Trophoblast cell (in vitro differentiated cells and primary cell): ENCODE data around the gene LRIF1.

ENCODE experiments used
- DNase-seq, 2 donors: peaks; one replicate each; pipeline ENCODE4 v3.0.0-alpha.2; 2016
- H2AFZ ChIP-seq: 2 replicates; pipeline ENCODE4 v1.6.1; 2013; ENCODE audit warnings: low read length, moderate library complexity, mild to moderate bottlenecking; ENCODE audit not compliant: insufficient read depth, poor library complexity
- H2AK5ac ChIP-seq: 2 replicates; pipeline ENCODE4 v1.6.1; 2013; ENCODE audit warnings: mild to moderate bottlenecking, low read length
- H2BK120ac ChIP-seq: 2 replicates; pipeline ENCODE4 v1.6.1; 2013; ENCODE audit warnings: low read length, mild to moderate bottlenecking, moderate library complexity; ENCODE audit not compliant: insufficient read depth, poor library complexity
- H2BK12ac ChIP-seq: 2 replicates; pipeline ENCODE4 v1.6.1; 2013; ENCODE audit warnings: mild to moderate bottlenecking, low read length, moderate library complexity
- H2BK5ac ChIP-seq: 2 replicates; pipeline ENCODE4 v1.6.1; 2013; ENCODE audit warnings: low read length, low read depth, moderate library complexity, mild to moderate bottlenecking; ENCODE audit not compliant: poor library complexity
- H3K14ac ChIP-seq: 2 replicates; pipeline ENCODE4 v1.6.1; 2013; ENCODE audit warnings: mild to moderate bottlenecking, low read length
- H3K18ac ChIP-seq: 2 replicates; pipeline ENCODE4 v1.6.1; 2013; ENCODE audit warnings: mild to moderate bottlenecking, low read length
- H3K23ac ChIP-seq: 2 replicates; pipeline ENCODE4 v1.6.1; 2013; ENCODE audit warnings: low read length
- H3K27ac ChIP-seq: 2 replicates; pipeline ENCODE4 v1.5.1; 2013; ENCODE audit warnings: low read depth, mild to moderate bottlenecking, inconsistent platforms, low read length, moderate library complexity
- H3K27me3 ChIP-seq: 2 replicates; pipeline ENCODE4 v1.6.1; 2013; ENCODE audit warnings: inconsistent platforms, mild to moderate bottlenecking, low read length, moderate library complexity; ENCODE audit not compliant: insufficient read depth
- H3K36me3 ChIP-seq, 2 experiments: 1 replicate in 1 of 2; 2 replicates in 1 of 2; pipeline ENCODE4 v1.6.1; 2013; ENCODE audit warnings: low read length in 2 of 2, mild to moderate bottlenecking in 2 of 2, moderate library complexity in 1 of 2; ENCODE audit not compliant: insufficient read depth in 2 of 2, control insufficient read depth in 1 of 2
- H3K4ac ChIP-seq: 2 replicates; pipeline ENCODE4 v1.6.1; 2013; ENCODE audit warnings: low read depth, mild to moderate bottlenecking, low read length, moderate library complexity
- H3K4me1 ChIP-seq, 2 experiments: 1 replicate in 1 of 2; 2 replicates in 1 of 2; pipeline ENCODE4 v1.6.1; 2013; ENCODE audit warnings: low read length in 2 of 2, mild to moderate bottlenecking in 2 of 2, moderate library complexity in 1 of 2; ENCODE audit not compliant: insufficient read depth in 2 of 2, control insufficient read depth in 1 of 2
- H3K4me2 ChIP-seq: 2 replicates; pipeline ENCODE4 v1.6.1; 2013; ENCODE audit warnings: inconsistent platforms, mild to moderate bottlenecking, low read length, moderate library complexity
- H3K4me3 ChIP-seq: 2 replicates; pipeline ENCODE4 v1.5.1; 2013; ENCODE audit warnings: mild to moderate bottlenecking, low read depth, low read length, inconsistent platforms
- H3K79me1 ChIP-seq: one replicate; pipeline ENCODE4 v1.6.1; 2013; ENCODE audit warnings: low read length
- H3K79me2 ChIP-seq: 2 replicates; pipeline ENCODE4 v1.6.1; 2013; ENCODE audit warnings: low read length, mild to moderate bottlenecking; ENCODE audit not compliant: control insufficient read depth, insufficient read depth, poor library complexity
- H3K9ac ChIP-seq: 2 replicates; pipeline ENCODE4 v1.6.1; 2013; ENCODE audit warnings: mild to moderate bottlenecking, low read length
- H3K9me3 ChIP-seq: 2 replicates; pipeline ENCODE4 v1.6.1; 2013; ENCODE audit warnings: low read depth, mild to moderate bottlenecking, control low read depth, inconsistent platforms, low read length; ENCODE audit not compliant: insufficient read depth
- H4K12ac ChIP-seq: 2 replicates; pipeline ENCODE4 v1.6.1; 2013; ENCODE audit warnings: low read depth, mild to moderate bottlenecking, low read length, moderate library complexity
- H4K8ac ChIP-seq: 2 replicates; pipeline ENCODE4 v1.6.1; 2013; ENCODE audit warnings: low read depth, mild to moderate bottlenecking, low read length, moderate library complexity
- H4K91ac ChIP-seq: one replicate; pipeline ENCODE4 v1.6.1; 2013; ENCODE audit warnings: low read depth, mild to moderate bottlenecking, low read length, moderate library complexity
- WGBS: extraction: QIAGEN DNeasy Blood & Tissue Kit; methylation state at CpG from one replicate; pipeline ENCODE4 v1.1.7; 2013; ENCODE audit warnings: missing lambda C conversion rate; ENCODE audit not compliant: insufficient read length, insufficient coverage; ENCODE audit errors: extremely low coverage; 5-methylcytosine and 5-hydroxymethylcytosine counted together

The LRIF1 gene

DNA sequence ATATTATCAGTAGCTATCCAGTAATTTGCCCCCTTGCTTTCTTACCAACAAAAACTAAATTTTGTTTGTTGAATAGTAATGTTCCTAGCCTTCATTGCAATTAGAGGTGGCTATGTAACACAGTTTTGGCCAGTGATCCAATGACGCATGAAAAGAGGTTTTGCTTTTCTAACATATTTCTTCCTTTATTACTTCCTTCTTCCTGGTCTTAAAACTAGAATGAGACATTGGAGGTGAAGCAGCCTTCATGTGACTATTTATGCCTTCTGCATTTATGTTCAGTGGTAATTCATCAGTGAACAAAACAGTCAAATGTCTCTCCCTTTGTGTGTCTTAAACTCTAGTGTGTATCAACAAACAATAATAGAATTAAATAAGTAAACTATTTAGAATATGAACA, 35.5 kb downstream of the LRIF1 start:
- Histone ChIP-seq H3K4me2 (no peak overlapping the region), H2AK5ac (no peak overlapping the region), H2BK5ac (no peak overlapping the region), H2BK12ac (no peak overlapping the region), H2BK120ac (no peak overlapping the region), H3K14ac (no peak overlapping the region), H3K18ac (no peak overlapping the region), H3K79me1 (peaks cover 1% of the 10 kb centered on the region), H3K36me3 (no peaks in the 10 kb centered on the region), H4K8ac (no peak overlapping the region), H3K4me1 (no peaks in the 10 kb centered on the region), H3K4me3 (no peak overlapping the region), H2AFZ (no peak overlapping the region), H3K27me3 (no peaks in the 10 kb centered on the region), H4K91ac (no peak overlapping the region), H3K4ac (no peak overlapping the region), H3K9me3 (peaks cover 2% of the 10 kb centered on the region), H3K27ac (no peak overlapping the region), H3K9ac (no peak overlapping the region), H4K12ac (no peak overlapping the region), H3K23ac (no peak overlapping the region), H3K79me2 (no peaks in the 10 kb centered on the region)
- WGBS = no CpG with 5 or more reads among the region's 1 CpG
- DNase-seq = no peak

DNA sequence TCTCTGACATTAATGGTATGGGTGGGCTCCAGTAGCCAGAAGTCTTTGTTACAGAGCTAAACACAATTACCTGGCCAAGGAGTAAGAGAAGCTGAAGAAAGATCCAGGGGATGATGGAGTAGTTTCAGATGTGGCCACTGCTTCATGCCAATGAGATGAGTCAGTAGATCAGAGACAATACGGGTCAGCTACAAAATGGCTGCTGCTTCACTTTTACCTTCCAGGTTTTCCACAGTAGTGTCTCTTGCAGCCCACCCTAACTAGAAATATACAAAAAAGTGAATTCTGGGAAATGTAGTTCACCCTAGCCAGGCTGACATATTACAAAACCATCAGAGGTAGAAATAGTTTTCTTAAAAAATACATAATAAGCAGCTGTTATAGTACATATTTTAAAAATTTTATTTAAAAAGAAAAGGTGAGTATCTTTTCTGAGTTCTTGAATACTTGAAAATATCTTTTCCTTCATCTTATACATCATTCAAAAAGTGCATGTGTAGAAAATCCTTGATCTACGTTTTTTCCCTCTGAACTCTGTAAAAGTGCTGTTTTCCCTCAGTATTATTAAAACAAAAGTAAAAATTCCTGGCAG, 36.1 kb downstream of the LRIF1 start:
- H3K4me3 ChIP-seq = no peak overlapping the region
- no peak overlapping the region for H4K8ac ChIP-seq
- H2BK120ac ChIP-seq = no peak overlapping the region
- H2BK5ac ChIP-seq = no peak overlapping the region
- DNase-seq = peak; percentile 38 to 81
- no peak overlapping the region for H3K27ac ChIP-seq
- H3K23ac ChIP-seq = no peak overlapping the region
- no peaks in the 10 kb centered on the region for H3K36me3 ChIP-seq
- H3K79me2 ChIP-seq = no peaks in the 10 kb centered on the region
- no peak overlapping the region for H3K18ac ChIP-seq
- H4K12ac ChIP-seq = no peak overlapping the region
- no CpG with 5 or more reads among the region's 2 CpGs for WGBS
- peaks cover 2% of the 10 kb centered on the region for H3K9me3 ChIP-seq
- H3K9ac ChIP-seq = no peak overlapping the region
- no peak overlapping the region for H3K4ac ChIP-seq
- H2BK12ac ChIP-seq = no peak overlapping the region
- peaks cover 1% of the 10 kb centered on the region for H3K79me1 ChIP-seq
- H3K4me2 ChIP-seq = no peak overlapping the region
- H3K14ac ChIP-seq = no peak overlapping the region
- no peak overlapping the region for H4K91ac ChIP-seq
- no peaks in the 10 kb centered on the region for H3K27me3 ChIP-seq
- H3K4me1 ChIP-seq = no peaks in the 10 kb centered on the region
- H2AFZ ChIP-seq = no peak overlapping the region
- no peak overlapping the region for H2AK5ac ChIP-seq

DNA sequence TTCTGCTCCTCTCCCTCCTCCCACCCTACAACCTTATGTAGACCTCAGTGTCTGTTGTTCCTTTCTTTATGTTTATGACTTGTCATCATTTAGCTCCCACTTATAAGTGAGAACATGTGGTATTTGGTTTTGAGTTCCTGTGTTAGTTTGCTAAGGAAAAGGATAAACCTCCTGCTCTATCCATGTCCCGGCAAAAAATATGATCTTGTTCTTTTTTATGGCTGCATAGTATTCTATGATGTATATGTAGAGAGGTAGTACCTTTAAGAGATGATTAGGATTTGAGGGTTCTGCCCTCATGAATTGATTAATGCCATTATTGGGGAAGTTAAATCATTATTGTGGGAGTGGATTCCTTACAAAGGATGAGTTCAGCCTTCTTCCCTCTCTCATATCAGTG, 41.8 kb downstream of the LRIF1 start:
- Histone ChIP-seq H2BK5ac (no peak overlapping the region), H3K4me2 (no peak overlapping the region), H3K27me3 (no peaks in the 10 kb centered on the region), H3K9ac (no peak overlapping the region), H3K4me1 (peaks cover under 1 to 2% of the 10 kb centered on the region in 2 experiments), H4K12ac (no peak overlapping the region), H3K23ac (no peak overlapping the region), H3K36me3 (no peaks in the 10 kb centered on the region), H4K91ac (no peak overlapping the region), H3K14ac (no peak overlapping the region), H2AFZ (no peak overlapping the region), H3K9me3 (peaks cover 2% of the 10 kb centered on the region), H3K27ac (no peak overlapping the region), H2AK5ac (no peak overlapping the region), H3K79me2 (no peaks in the 10 kb centered on the region), H4K8ac (no peak overlapping the region), H2BK120ac (no peak overlapping the region), H2BK12ac (no peak overlapping the region), H3K79me1 (no peaks in the 10 kb centered on the region), H3K18ac (no peak overlapping the region), H3K4me3 (no peak overlapping the region), H3K4ac (no peak overlapping the region)
- no peak for DNase-seq
- no CpG with 5 or more reads among the region's 1 CpG for WGBS

DNA sequence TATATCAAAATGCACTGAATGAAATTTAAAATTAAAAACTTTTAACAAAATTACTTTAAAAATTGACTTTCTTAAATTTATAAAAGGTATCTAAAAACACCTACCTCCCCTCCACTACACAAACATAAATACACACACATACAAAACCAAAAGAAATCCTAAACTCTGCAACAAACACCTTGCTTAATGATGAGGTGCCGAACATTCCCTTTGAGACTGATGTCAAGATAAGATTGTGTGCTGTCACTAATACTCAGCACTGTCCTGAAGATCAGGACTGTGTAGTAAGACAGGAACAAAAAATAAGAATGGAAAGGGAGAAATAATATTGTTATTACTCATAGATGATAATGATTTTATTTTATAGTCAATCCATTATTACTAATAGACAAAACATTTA, 45.7 kb downstream of the LRIF1 start:
- no peak overlapping the region for H3K4me3 ChIP-seq
- no CpG with 5 or more reads among the region's 1 CpG for WGBS
- H2BK120ac ChIP-seq = no peak overlapping the region
- H3K4ac ChIP-seq = no peak overlapping the region
- H3K23ac ChIP-seq = no peak overlapping the region
- no peaks in the 10 kb centered on the region for H3K36me3 ChIP-seq
- H2AFZ ChIP-seq = no peak overlapping the region
- no peak overlapping the region for H2AK5ac ChIP-seq
- no peak overlapping the region for H4K8ac ChIP-seq
- no peaks in the 10 kb centered on the region for H3K9me3 ChIP-seq
- no peak overlapping the region for H3K27ac ChIP-seq
- no peak overlapping the region for H3K18ac ChIP-seq
- no peak overlapping the region for H4K91ac ChIP-seq
- peaks cover 2 to 3% of the 10 kb centered on the region in 2 experiments for H3K4me1 ChIP-seq
- H3K79me2 ChIP-seq = no peaks in the 10 kb centered on the region
- H3K27me3 ChIP-seq = no peaks in the 10 kb centered on the region
- H2BK5ac ChIP-seq = no peak overlapping the region
- no peak overlapping the region for H3K14ac ChIP-seq
- H4K12ac ChIP-seq = no peak overlapping the region
- H3K4me2 ChIP-seq = no peak overlapping the region
- no peak overlapping the region for H3K9ac ChIP-seq
- no peak overlapping the region for H2BK12ac ChIP-seq
- DNase-seq = peak; percentile 14 to 72
- H3K79me1 ChIP-seq = no peaks in the 10 kb centered on the region
